GM12878 (cell line): ENCODE measurements around the gene FAM187B. TPM values are rescaled to one million over a fixed set of nuclear protein-coding genes. Genes with fewer than 3 reads are reported as not detected.

Source experiments
- ATAC-seq: fragments of 200-7000 bp; cut with Tn5 transposase; 3 replicates; pipeline ENCODE4 v1.9.1; 2020; ENCODE audit warnings: mild to moderate bottlenecking, moderate library complexity
- BruUV-seq: library from RNA; stranded (reverse); fragments of 400-500 nt; replicated peaks from 2 replicates; lab custom pipeline; 2021; lab: Mats Ljungman, UMichigan
- CTCF ChIA-PET: fragments of 300-600 bp; sonication (Branson Sonifier 250); formaldehyde crosslinking; extraction: SDS; loops from one replicate; lab custom pipeline; 2021; ENCODE audit warnings: inconsistent platforms; lab: Yijun Ruan, JAX
- POLR2A ChIA-PET: fragments of 350-600 bp; formaldehyde crosslinking; extraction: SDS; loops from one replicate; lab custom pipeline; 2021; ENCODE audit warnings: inconsistent platforms; lab: Charles Lee
- RAD21 ChIA-PET: fragments of 300-600 bp; sonication (Branson Sonifier 250); formaldehyde crosslinking; loops from one replicate; lab custom pipeline; 2023; ENCODE audit warnings: antibody characterized with exemption; ENCODE audit not compliant: unreplicated experiment; lab: Charles Lee
- SMC1A ChIA-PET: fragments of 300-600 bp; sonication (Branson Sonifier 250); formaldehyde crosslinking; loops from one replicate; lab custom pipeline; 2023; ENCODE audit not compliant: unreplicated experiment, uncharacterized antibody; lab: Charles Lee
- DNase-seq: peaks from one replicate; pipeline ENCODE4 v3.0.0-alpha.2; 2011; ENCODE audit warnings: low read depth, low spot score
- FAIRE-seq: peaks from 3 replicates; lab custom pipeline; 2011; peaks lifted over from hg19 to GRCh38; lab: Jason Lieb, UNC
- H2AFZ ChIP-seq: 2 replicates; pipeline ENCODE4 v1.6.0; 2011; ENCODE audit warnings: low read depth, low read length, control low read depth; ENCODE audit not compliant: control insufficient read depth
- H3K27ac ChIP-seq: 2 replicates; pipeline ENCODE4 v1.5.1; 2011; ENCODE audit warnings: control low read depth; ENCODE audit not compliant: control insufficient read depth, insufficient read depth
- H3K27me3 ChIP-seq, 2 experiments: replicated peaks in 1 of 2; 2 replicates each; pipeline versions ENCODE4 v1.6.0 to v1.6.1; 2011; ENCODE audit warnings: low read length in 1 of 2; ENCODE audit not compliant: control insufficient read depth in 2 of 2, insufficient read depth in 2 of 2
- H3K36me3 ChIP-seq, 2 experiments: 2 replicates each; pipeline ENCODE4 v1.5.1; 2011; ENCODE audit warnings: low read length in 1 of 2; ENCODE audit not compliant: control insufficient read depth in 2 of 2, insufficient read depth in 2 of 2
- H3K4me1 ChIP-seq: 2 replicates; pipeline ENCODE4 v1.6.1; 2011; ENCODE audit warnings: mild to moderate bottlenecking, low read length, moderate library complexity, mixed read lengths; ENCODE audit not compliant: control insufficient read depth, insufficient read depth
- H3K4me2 ChIP-seq: 2 replicates; pipeline ENCODE4 v1.6.0; 2011; ENCODE audit warnings: control low read depth; ENCODE audit not compliant: control insufficient read depth, insufficient read depth
- H3K4me3 ChIP-seq: fragments of 200-600 bp; sonication (generic); 2 replicates; pipeline ENCODE4 v1.5.1; 2016
- H3K79me2 ChIP-seq: 2 replicates; pipeline ENCODE4 v1.6.0; 2011; ENCODE audit warnings: low read length; ENCODE audit not compliant: control insufficient read depth, insufficient read depth
- H3K9ac ChIP-seq: 2 replicates; pipeline ENCODE4 v1.8.0; 2011; ENCODE audit warnings: low read length, control low read depth, mixed read lengths; ENCODE audit not compliant: control insufficient read depth, insufficient read depth
- H3K9me3 ChIP-seq: replicated peaks from 3 replicates; pipeline ENCODE4 v1.5.1; 2011; ENCODE audit warnings: mild to moderate bottlenecking, low read length; ENCODE audit not compliant: control insufficient read depth, insufficient read depth
- H4K20me1 ChIP-seq: 2 replicates; pipeline ENCODE4 v1.6.0; 2011; ENCODE audit not compliant: control insufficient read depth, insufficient read depth
- ASH2L ChIP-seq: fragments of 300-600, 200-600 bp; sonication (generic); IDR thresholded peaks from 2 replicates; pipeline ENCODE4 v1.6.1; 2017; ENCODE audit warnings: low read depth, mild to moderate bottlenecking, borderline replicate concordance
- CBFB ChIP-seq: IDR thresholded peaks from 2 replicates; pipeline ENCODE4 v1.6.1; 2016; ENCODE audit warnings: antibody characterized with exemption, low read depth
- GABPA ChIP-seq: IDR thresholded peaks from 2 replicates; pipeline ENCODE4 v1.6.1; 2014; ENCODE audit warnings: antibody characterized with exemption, low read depth, mild to moderate bottlenecking, inconsistent platforms
- IRF4 ChIP-seq: IDR thresholded peaks from 2 replicates; pipeline ENCODE4 v1.6.1; 2011; ENCODE audit warnings: low read depth, low read length
- JUND ChIP-seq: IDR thresholded peaks from 2 replicates; pipeline ENCODE4 v1.6.1; 2012; ENCODE audit warnings: low read depth, mild to moderate bottlenecking, low read length, improper control_type of control experiment, moderate library complexity
- MXI1 ChIP-seq: fragments of 150-350 bp; IDR thresholded peaks from 2 replicates; pipeline ENCODE4 v1.6.1; 2011; ENCODE audit warnings: low read depth, mild to moderate bottlenecking, inconsistent platforms, low read length, improper control_type of control experiment
- MYB ChIP-seq: fragments of 150-350 bp; IDR thresholded peaks from 2 replicates; pipeline ENCODE4 v1.6.1; 2014; ENCODE audit warnings: mild to moderate bottlenecking, low read depth, low read length, borderline replicate concordance
- NFXL1 ChIP-seq: fragments of 450-650 bp; IDR thresholded peaks from 2 replicates; pipeline ENCODE4 v1.6.1; 2017; ENCODE audit warnings: antibody characterized with exemption, mild to moderate bottlenecking, borderline replicate concordance
- NR2F1 ChIP-seq: fragments of 450-650 bp; conservative IDR thresholded peaks from 2 replicates; pipeline ENCODE4 v1.6.1; 2017; ENCODE audit warnings: mild to moderate bottlenecking
- SPI1 ChIP-seq: IDR thresholded peaks from 2 replicates; pipeline ENCODE4 v1.6.1; 2011; ENCODE audit warnings: low read depth, mild to moderate bottlenecking, low read length, moderate library complexity, borderline replicate concordance; ENCODE audit not compliant: insufficient read depth
- TAF1 ChIP-seq: IDR thresholded peaks from 2 replicates; pipeline ENCODE4 v1.6.1; 2011; ENCODE audit warnings: mild to moderate bottlenecking, low read depth, low read length, borderline replicate concordance
- TARDBP ChIP-seq: IDR thresholded peaks from 2 replicates; pipeline ENCODE4 v1.6.1; 2016; ENCODE audit warnings: borderline replicate concordance
- YBX1 ChIP-seq: fragments of 450-650 bp; IDR thresholded peaks from 2 replicates; pipeline ENCODE4 v1.6.1; 2016; ENCODE audit warnings: antibody characterized with exemption
- ZNF207 ChIP-seq: fragments of 450-650 bp; IDR thresholded peaks from 2 replicates; pipeline ENCODE4 v1.6.1; 2014; ENCODE audit warnings: antibody characterized with exemption, mild to moderate bottlenecking, borderline replicate concordance
- WGBS: methylation state at CpG from one replicate; pipeline ENCODE4 v1.1.6; 2016; ENCODE audit warnings: low lambda C conversion rate; ENCODE audit not compliant: insufficient replicate concordance, insufficient coverage; ENCODE audit errors: missing lambda C conversion rate; 5-methylcytosine and 5-hydroxymethylcytosine counted together
- in situ Hi-C: fragments of 300-500 bp; cut with MboI; formaldehyde crosslinking; loops from 9 replicates; pipeline ENCODE4 v1.14.3; 2018; ENCODE audit warnings: mixed read lengths
- intact Hi-C: fragments of 100-400 bp; cut with micrococcal nuclease; formaldehyde crosslinking; loops from one replicate; pipeline ENCODE4 v1.14.2; 2022; ENCODE audit not compliant: unreplicated experiment
- polyA plus RNA-seq, 11 experiments: library from polyadenylated mRNA; depleted of rRNA in 4 of 11; unstranded in 6 of 11; stranded (reverse) in 5 of 11; fragments of >200 nt; fragmentation: Nextera tagmentation in 4 of 11; fragmentation: Illumina TruSeq in 1 of 11; extraction: Ambion mirVana in 4 of 11; extraction: Trizol in 1 of 11; gene quantifications; 1 replicate in 1 of 11; 2 replicates in 10 of 11; pipeline versions ENCODE4 v1.2.1 to v1.2.3, GENCODE V29; 2011 to 2016; ENCODE audit warnings: inconsistent platforms in 2 of 11, missing spikeins in 2 of 11, low read depth in 1 of 11
- total RNA-seq, 4 experiments: library from RNA; depleted of rRNA in 3 of 4; stranded (reverse); fragments of >200 nt in 3 of 4; fragmentation: Illumina TruSeq in 1 of 4; extraction: Trizol in 1 of 4; gene quantifications; 2 replicates each; pipeline versions ENCODE4 v1.2.1 to v1.2.3, GENCODE V29; 2013 to 2021
- TF ChIP-seq, protein P1 (sequence below): fragments of 450-650 bp; IDR thresholded peaks from 2 replicates; pipeline ENCODE4 v1.6.1; 2014; ENCODE audit warnings: mild to moderate bottlenecking
- TF ChIP-seq, protein P2 (sequence below): fragments of 450-650 bp; formaldehyde crosslinking; IDR thresholded peaks from 2 replicates; pipeline ENCODE4 v1.4.0; 2022; ENCODE audit warnings: mild to moderate bottlenecking, moderate library complexity

FAM187B gene
- total and polyA plus RNA-seq, 10 of the 15 experiments (the other 5 are each of a cell fraction or from before 2014, with no cell fraction given), result 0.05 TPM; not detected in 9

GRCh38 chr19:35177377-35178274 lies 50.9 kb downstream of the FAM187B start:
- H4K20me1 ChIP-seq, result no peaks in the 10 kb centered on the region
- ChIA-PET CTCF (interaction anchor here (0.6 to 1.5 kb wide), 2 partner anchors 26 to 57 kb away, joined by 3 to 5 read pairs; no protein-coding TSS in a partner anchor), RAD21 (no interaction called here), SMC1A (interaction anchor here (1.9 kb wide), 1 partner anchor 26 kb away, joined by 5 read pairs; no protein-coding TSS in a partner anchor), POLR2A (interaction anchor here (0.5 to 1.5 kb wide), 2 partner anchors 13 to 111 kb away, joined by 3 to 6 read pairs; no protein-coding TSS in a partner anchor)
- in situ Hi-C loops (no loop called here), intact Hi-C loops (no loop called here)
- H3K4me1 ChIP-seq, result no peaks in the 10 kb centered on the region
- DNase-seq (no peak), ATAC-seq (no peak), FAIRE-seq (no peak)
- H3K27ac ChIP-seq, result no peak overlapping the region
- no TSS peak for BruUV-seq
- H3K9me3 ChIP-seq, result peaks cover 7% of the 10 kb centered on the region
- no peak overlapping the region for H3K9ac ChIP-seq
- no peak overlapping the region for H3K4me3 ChIP-seq
- H3K4me2 ChIP-seq, result no peak overlapping the region
- no peak overlapping the region for H2AFZ ChIP-seq
- TF ChIP-seq, protein P1, sequence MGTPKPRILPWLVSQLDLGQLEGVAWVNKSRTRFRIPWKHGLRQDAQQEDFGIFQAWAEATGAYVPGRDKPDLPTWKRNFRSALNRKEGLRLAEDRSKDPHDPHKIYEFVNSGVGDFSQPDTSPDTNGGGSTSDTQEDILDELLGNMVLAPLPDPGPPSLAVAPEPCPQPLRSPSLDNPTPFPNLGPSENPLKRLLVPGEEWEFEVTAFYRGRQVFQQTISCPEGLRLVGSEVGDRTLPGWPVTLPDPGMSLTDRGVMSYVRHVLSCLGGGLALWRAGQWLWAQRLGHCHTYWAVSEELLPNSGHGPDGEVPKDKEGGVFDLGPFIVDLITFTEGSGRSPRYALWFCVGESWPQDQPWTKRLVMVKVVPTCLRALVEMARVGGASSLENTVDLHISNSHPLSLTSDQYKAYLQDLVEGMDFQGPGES, result no peak
- TF ChIP-seq NR2F1 (no peak), MXI1 (no peak), IRF4 (no peak), YBX1 (no peak), NFXL1 (no peak), JUND (no peak), ZNF207 (no peak), MYB (no peak), ASH2L (no peak), SPI1 (no peak), CBFB (no peak), TAF1 (no peak), TARDBP (no peak), GABPA (no peak)
- TF ChIP-seq, protein P2, sequence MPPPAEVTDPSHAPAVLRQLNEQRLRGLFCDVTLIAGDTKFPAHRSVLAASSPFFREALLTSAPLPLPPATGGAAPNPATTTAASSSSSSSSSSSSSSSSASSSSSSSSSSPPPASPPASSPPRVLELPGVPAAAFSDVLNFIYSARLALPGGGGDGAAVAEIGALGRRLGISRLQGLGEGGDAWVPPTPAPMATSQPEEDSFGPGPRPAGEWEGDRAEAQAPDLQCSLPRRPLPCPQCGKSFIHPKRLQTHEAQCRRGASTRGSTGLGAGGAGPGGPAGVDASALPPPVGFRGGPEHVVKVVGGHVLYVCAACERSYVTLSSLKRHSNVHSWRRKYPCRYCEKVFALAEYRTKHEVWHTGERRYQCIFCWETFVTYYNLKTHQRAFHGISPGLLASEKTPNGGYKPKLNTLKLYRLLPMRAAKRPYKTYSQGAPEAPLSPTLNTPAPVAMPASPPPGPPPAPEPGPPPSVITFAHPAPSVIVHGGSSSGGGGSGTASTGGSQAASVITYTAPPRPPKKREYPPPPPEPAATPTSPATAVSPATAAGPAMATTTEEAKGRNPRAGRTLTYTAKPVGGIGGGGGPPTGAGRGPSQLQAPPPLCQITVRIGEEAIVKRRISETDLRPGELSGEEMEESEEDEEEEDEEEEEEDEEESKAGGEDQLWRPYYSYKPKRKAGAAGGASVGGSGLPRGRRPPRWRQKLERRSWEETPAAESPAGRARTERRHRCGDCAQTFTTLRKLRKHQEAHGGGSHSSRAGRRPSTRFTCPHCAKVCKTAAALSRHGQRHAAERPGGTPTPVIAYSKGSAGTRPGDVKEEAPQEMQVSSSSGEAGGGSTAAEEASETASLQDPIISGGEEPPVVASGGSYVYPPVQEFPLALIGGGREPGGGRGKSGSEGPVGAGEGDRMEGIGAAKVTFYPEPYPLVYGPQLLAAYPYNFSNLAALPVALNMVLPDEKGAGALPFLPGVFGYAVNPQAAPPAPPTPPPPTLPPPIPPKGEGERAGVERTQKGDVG (CRISPR knock-in tag), result no peak
- H3K27me3 ChIP-seq, result no peaks in the 10 kb centered on the region
- WGBS, result 27% methylated on average over 7 of the region's 7 CpGs
- no peaks in the 10 kb centered on the region for H3K79me2 ChIP-seq
- no peaks in the 10 kb centered on the region for H3K36me3 ChIP-seq
